A549 (cell line): ENCODE data around the gene NRG3. TPM values are rescaled to one million over a fixed set of nuclear protein-coding genes. Genes with fewer than 3 reads are reported as not detected.

Experiments
- ATAC-seq, 2 experiments: fragments of 200-7000 bp in 1 of 2; fragments of >200 bp in 1 of 2; cut with Nextera tagmentation in 1 of 2; cut with Tn5 transposase in 1 of 2; 3 replicates each; pipeline versions ENCODE4 v1.8.0 to v1.9.1; 2018 to 2020; ENCODE audit warnings: mild to moderate bottlenecking in 1 of 2, moderate library complexity in 1 of 2
- CTCF ChIA-PET: fragments of 300-600 bp; sonication (Branson Sonifier 250); formaldehyde crosslinking; extraction: SDS; loops from one replicate; lab custom pipeline; 2021; ENCODE audit warnings: antibody characterized with exemption, inconsistent platforms; lab: Yijun Ruan, JAX
- POLR2A ChIA-PET: fragments of 350-600 bp; formaldehyde crosslinking; extraction: SDS; loops from one replicate; lab custom pipeline; 2021; ENCODE audit warnings: antibody characterized with exemption, inconsistent platforms; lab: Yijun Ruan, JAX
- DNase-seq, 2 experiments: peaks; one replicate each; pipeline versions ENCODE4 v3.0.0 to v3.0.0-alpha.2; 2011 to 2016; ENCODE audit warnings: low read depth in 1 of 2, low spot score in 1 of 2
- FAIRE-seq: peaks from 2 replicates; lab custom pipeline; 2011; peaks lifted over from hg19 to GRCh38; lab: Jason Lieb, UNC
- H3K27ac ChIP-seq, 2 experiments: fragments of >200 bp; sonication (Bioruptor Twin); formaldehyde crosslinking; 3 replicates each; pipeline ENCODE4 v1.5.1; 2016 to 2017
- H3K4me1 ChIP-seq: fragments of >200 bp; sonication (Bioruptor Twin); formaldehyde crosslinking; 3 replicates; pipeline ENCODE4 v1.6.1; 2016
- H3K4me2 ChIP-seq: fragments of >200 bp; sonication (Bioruptor Twin); formaldehyde crosslinking; 3 replicates; pipeline ENCODE4 v1.6.1; 2016
- H3K4me3 ChIP-seq: fragments of >200 bp; sonication (Bioruptor Twin); formaldehyde crosslinking; 3 replicates; pipeline ENCODE4 v1.5.1; 2016
- H3K9me3 ChIP-seq: fragments of >200 bp; sonication (Bioruptor Twin); formaldehyde crosslinking; 3 replicates; pipeline ENCODE4 v1.6.1; 2016
- BCL3 ChIP-seq: fragments of >200 bp; sonication (Bioruptor Twin); formaldehyde crosslinking; IDR thresholded peaks from 3 replicates; pipeline ENCODE4 v1.6.1; 2016
- BHLHE40 ChIP-seq: IDR thresholded peaks from 2 replicates; pipeline ENCODE4 v1.6.1; 2012; ENCODE audit warnings: low read depth, low read length, inconsistent platforms
- CBX2 ChIP-seq: fragments of 200-600 bp; sonication (generic); IDR thresholded peaks from 2 replicates; pipeline ENCODE4 v1.6.1; 2016; ENCODE audit warnings: low read depth, mild to moderate bottlenecking, borderline replicate concordance
- CHD2 ChIP-seq: fragments of 150-350 bp; IDR thresholded peaks from 2 replicates; pipeline ENCODE4 v1.6.1; 2014; ENCODE audit warnings: low read length; ENCODE audit not compliant: partially characterized antibody
- CHD4 ChIP-seq: fragments of 200-600 bp; sonication (generic); IDR thresholded peaks from 2 replicates; pipeline ENCODE4 v1.6.1; 2016; ENCODE audit warnings: antibody characterized with exemption, mild to moderate bottlenecking, borderline replicate concordance
- ELK1 ChIP-seq: fragments of 150-350 bp; IDR thresholded peaks from 2 replicates; pipeline ENCODE4 v1.6.1; 2014; ENCODE audit warnings: low read depth, mild to moderate bottlenecking, low read length
- HDAC2 ChIP-seq: fragments of 200-600 bp; sonication (generic); IDR thresholded peaks from 2 replicates; pipeline ENCODE4 v1.6.1; 2016
- HES2 ChIP-seq: fragments of >200 bp; sonication (Bioruptor Twin); formaldehyde crosslinking; IDR thresholded peaks from 2 replicates; pipeline ENCODE4 v1.6.1; 2016
- HEYL ChIP-seq: fragments of 250-450 bp; sonication (Bioruptor Pico); IDR thresholded peaks from 2 replicates; pipeline ENCODE4 v1.8.0; 2021; ENCODE audit warnings: mild to moderate bottlenecking, moderate library complexity
- JUNB ChIP-seq: fragments of >200 bp; sonication (Bioruptor Twin); formaldehyde crosslinking; IDR thresholded peaks from 2 replicates; pipeline ENCODE4 v1.6.1; 2016
- KDM5A ChIP-seq: fragments of 200-600 bp; sonication (generic); IDR thresholded peaks from 2 replicates; pipeline ENCODE4 v1.6.1; 2016; ENCODE audit warnings: antibody characterized with exemption, mild to moderate bottlenecking
- MYC ChIP-seq: IDR thresholded peaks from 2 replicates; pipeline ENCODE4 v1.6.1; 2012; ENCODE audit warnings: mild to moderate bottlenecking, inconsistent platforms, low read length, improper control_type of control experiment, borderline replicate concordance
- NR3C1 ChIP-seq: fragments of >200 bp; sonication (Bioruptor Twin); formaldehyde crosslinking; IDR thresholded peaks from 3 replicates; pipeline ENCODE4 v1.6.1; 2017
- PBX3 ChIP-seq: IDR thresholded peaks from 2 replicates; pipeline ENCODE4 v1.6.1; 2012
- RAD21 ChIP-seq, 2 experiments: fragments of >200 bp in 1 of 2; sonication (Bioruptor Twin) in 1 of 2; formaldehyde crosslinking in 1 of 2; IDR thresholded peaks in 1 of 2; conservative IDR thresholded peaks in 1 of 2; 2 replicates in 1 of 2; 3 replicates in 1 of 2; pipeline ENCODE4 v1.6.1; 2012 to 2018; ENCODE audit warnings: inconsistent platforms in 1 of 2
- REST ChIP-seq: fragments of 200-600 bp; sonication (generic); IDR thresholded peaks from 2 replicates; pipeline ENCODE4 v1.6.1; 2016; ENCODE audit warnings: antibody characterized with exemption, mild to moderate bottlenecking, moderate library complexity
- SMC3 ChIP-seq: fragments of >200 bp; sonication (Bioruptor Twin); formaldehyde crosslinking; IDR thresholded peaks from 3 replicates; pipeline ENCODE4 v1.6.1; 2018; ENCODE audit warnings: inconsistent platforms
- SREBF2 ChIP-seq: fragments of 450-650 bp; IDR thresholded peaks from 2 replicates; pipeline ENCODE4 v1.6.1; 2014; ENCODE audit warnings: mild to moderate bottlenecking, moderate library complexity
- TFCP2L1 ChIP-seq: fragments of 250-450 bp; sonication (Bioruptor Pico); IDR thresholded peaks from 2 replicates; pipeline ENCODE4 v1.5.0; 2021; ENCODE audit warnings: mild to moderate bottlenecking
- WGBS: methylation state at CpG from one replicate; pipeline ENCODE4 v1.1.6; 2017; ENCODE audit errors: missing lambda C conversion rate; 5-methylcytosine and 5-hydroxymethylcytosine counted together
- polyA plus RNA-seq, 4 experiments: library from polyadenylated mRNA; depleted of rRNA in 3 of 4; stranded (reverse); fragments of >200 nt; fragmentation: RNase III in 1 of 4; extraction: RNeasy Plus Mini Kit Qiagen cat#74134 plus additional on column Dnase treatment in 1 of 4; gene quantifications; 2 replicates in 3 of 4; 3 replicates in 1 of 4; pipeline ENCODE4 v1.2.3, GENCODE V29; 2011 to 2017

Gene NRG3
- polyA plus RNA-seq, 2 of the 4 experiments (the other 2 are of a cell fraction): not detected

GRCh38 chr10:82251222-82251906 is 376.4 kb downstream of the NRG3 start (continued):
- no peak for TF ChIP-seq CHD4
- TF ChIP-seq RAD21 (conservative IDR thresholded peaks at IDR 0.05 in 1 of 2, IDR thresholded peaks at IDR 0.05 in 1 of 2): no peak
- no peak for TF ChIP-seq TFCP2L1 (CRISPR knock-in tag)

- Histone ChIP-seq H3K4me2 (no peak overlapping the region), H3K27ac (no peak overlapping the region), H3K9me3 (no peaks in the 10 kb centered on the region), H3K4me3 (no peak overlapping the region), H3K4me1 (no peaks in the 10 kb centered on the region)
- DNase-seq (no peak), ATAC-seq (no peak), FAIRE-seq (no peak)
- ChIA-PET CTCF (no interaction called here), POLR2A (no interaction called here)
- 0% methylated on average over 1 of the region's 1 CpG for WGBS
- TF ChIP-seq SREBF2 (no peak), HEYL (no peak), PBX3 (no peak), REST (no peak), JUNB (no peak)
These were observed 377.1 kb downstream of the NRG3 start for GRCh38 chr10:82252081-82252480.

GRCh38 chr10:82254237-82254636 is 379.2 kb downstream of the NRG3 start:
- TF ChIP-seq KDM5A (no peak), BCL3 (no peak), HES2 (no peak), HDAC2 (no peak), CBX2 (no peak), JUNB (no peak), MYC (no peak), SMC3 (no peak), NR3C1 (no peak), CHD2 (no peak), PBX3 (no peak), ELK1 (no peak), BHLHE40 (no peak)
- 3% methylated on average over 1 of the region's 1 CpG for WGBS
- no peak for DNase-seq
- H3K4me3 ChIP-seq: no peak overlapping the region
- no peaks in the 10 kb centered on the region for H3K4me1 ChIP-seq
- H3K4me2 ChIP-seq: no peak overlapping the region
- FAIRE-seq: no peak
- H3K9me3 ChIP-seq: no peaks in the 10 kb centered on the region
- no peak for ATAC-seq
- CTCF ChIA-PET: no interaction called here
- no peak overlapping the region for H3K27ac ChIP-seq
- POLR2A ChIA-PET: no interaction called here
